Myocyte (in vitro differentiated cells): Measurements from ENCODE around the gene GPR61. TPM values are rescaled to one million over a fixed set of nuclear protein-coding genes. Genes with fewer than 3 reads are reported as not detected.

Experiments used
- DNase-seq: peaks from one replicate; pipeline ENCODE4 v3.0.0-alpha.2; 2012; ENCODE audit warnings: low read depth
- total RNA-seq: library from RNA; depleted of rRNA; stranded (reverse); fragments of >200 nt; gene quantifications from 2 replicates; pipeline ENCODE4 v1.2.3, GENCODE V29; 2014

The GPR61 gene
- total RNA-seq, 1 donor from 2014 or later = 0.13 TPM

DNA sequence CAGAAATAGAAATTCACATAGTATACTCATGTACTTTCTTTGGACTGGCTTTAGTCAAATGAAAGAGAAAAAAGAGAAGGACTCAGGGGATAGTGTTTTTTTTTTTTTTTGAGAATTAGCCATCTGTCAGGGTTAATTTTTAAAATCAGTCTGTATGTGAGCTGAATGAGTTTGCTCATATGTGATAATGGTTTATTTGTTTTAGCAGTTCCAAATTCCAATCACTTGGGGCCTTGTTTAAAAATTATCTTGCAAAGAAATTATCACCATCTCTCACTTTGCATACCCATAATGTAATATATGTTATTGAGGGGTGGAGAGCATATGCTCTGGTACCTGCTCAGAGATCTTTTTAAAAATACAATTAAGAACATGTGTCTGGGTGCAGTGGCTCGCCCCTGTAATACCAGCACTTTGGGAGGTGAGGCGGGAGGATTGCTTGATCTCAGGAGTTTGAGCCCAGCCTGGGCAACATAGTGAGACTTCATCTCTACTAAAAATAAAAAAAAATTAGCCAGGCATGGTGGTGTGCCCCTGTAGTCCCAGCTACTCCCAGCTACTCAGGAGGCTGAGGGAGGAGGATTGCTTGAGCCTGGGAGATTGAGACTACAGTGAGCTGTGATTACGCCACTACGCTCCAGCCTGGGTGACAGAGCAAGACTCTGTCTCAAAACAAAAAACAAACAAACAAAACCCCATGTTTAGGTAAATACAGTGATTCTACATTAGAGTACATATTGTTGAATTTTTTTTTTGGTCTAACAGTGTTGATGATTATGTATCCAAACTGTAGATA lies 28.4 kb downstream of the GPR61 start:
- no peak for DNase-seq

DNA sequence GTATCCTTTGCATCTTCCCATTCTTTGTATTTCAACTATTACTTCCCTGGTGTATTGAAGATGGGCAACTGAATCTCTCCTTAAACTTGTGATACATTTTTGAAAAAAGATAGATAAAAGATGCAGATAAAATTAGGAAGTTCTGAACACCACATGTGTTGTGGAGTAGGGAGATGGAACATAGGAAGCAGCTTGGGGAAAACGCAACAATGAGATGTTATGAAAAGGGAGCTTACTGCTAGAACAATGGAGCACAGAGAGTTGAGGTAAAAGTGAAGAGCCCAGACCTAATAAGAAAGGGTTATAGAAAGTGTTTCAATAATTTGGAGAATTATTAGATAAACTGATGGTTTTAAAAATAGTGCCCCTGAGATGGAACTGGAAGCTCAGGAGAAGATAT lies 29.7 kb downstream of the GPR61 start:
- no peak for DNase-seq

DNA sequence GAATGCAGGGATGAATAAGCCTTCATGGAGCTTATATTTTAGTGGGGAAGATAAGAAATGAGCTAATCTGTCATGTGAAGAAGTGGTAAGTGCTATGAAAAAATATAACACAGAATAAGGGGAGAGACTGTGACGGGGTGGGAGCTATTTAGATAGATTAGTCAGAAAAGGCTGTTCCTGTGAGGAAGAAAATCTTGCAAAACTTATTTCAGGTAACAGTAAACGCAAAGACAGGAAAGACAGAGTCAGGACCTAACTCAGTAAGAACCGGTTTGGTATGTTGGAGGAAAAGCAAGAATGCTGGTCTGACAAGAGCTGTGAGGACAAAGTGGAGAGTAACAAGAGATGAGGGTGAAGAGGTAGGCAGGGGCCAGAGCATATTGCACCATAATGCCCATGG lies 30.7 kb downstream of the GPR61 start:
- no peak for DNase-seq

DNA sequence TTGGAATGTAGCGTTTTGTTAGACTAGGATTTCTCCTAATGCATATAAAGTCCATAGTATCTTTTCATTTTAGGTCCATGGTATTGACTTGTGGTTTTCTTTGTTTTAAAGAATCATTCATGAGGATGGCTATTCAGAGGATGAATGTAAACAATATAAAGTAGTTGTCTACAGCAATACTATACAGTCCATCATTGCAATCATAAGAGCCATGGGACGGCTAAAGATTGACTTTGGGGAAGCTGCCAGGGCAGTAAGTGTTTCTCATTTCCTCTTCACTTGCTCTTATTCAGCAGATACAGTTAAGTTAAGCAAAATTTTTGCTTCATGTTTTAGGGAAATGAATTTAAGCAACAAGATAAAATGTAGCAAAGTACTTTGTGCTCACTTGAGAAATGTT lies 34.1 kb downstream of the GPR61 start:
- no peak for DNase-seq

DNA sequence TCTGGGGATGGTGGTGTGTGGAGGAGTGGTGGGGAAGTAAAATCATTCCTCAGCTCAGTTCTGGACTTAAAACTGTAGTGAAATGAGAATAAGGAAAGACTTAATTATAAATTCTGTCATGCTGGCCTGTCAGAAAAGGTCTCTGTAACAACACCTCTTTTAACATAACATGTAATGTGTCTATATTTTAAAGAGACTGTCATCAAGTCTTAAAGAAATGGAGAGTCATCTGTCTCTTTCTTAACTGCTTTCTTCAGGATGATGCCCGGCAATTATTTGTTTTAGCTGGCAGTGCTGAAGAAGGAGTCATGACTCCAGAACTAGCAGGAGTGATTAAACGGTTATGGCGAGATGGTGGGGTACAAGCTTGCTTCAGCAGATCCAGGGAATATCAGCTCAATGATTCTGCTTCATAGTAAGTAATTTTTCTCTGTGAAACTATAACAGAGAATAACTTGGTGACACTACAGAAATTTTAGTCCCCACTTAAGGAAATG lies 39.3 kb downstream of the GPR61 start:
- peak; percentile 45 for DNase-seq

DNA sequence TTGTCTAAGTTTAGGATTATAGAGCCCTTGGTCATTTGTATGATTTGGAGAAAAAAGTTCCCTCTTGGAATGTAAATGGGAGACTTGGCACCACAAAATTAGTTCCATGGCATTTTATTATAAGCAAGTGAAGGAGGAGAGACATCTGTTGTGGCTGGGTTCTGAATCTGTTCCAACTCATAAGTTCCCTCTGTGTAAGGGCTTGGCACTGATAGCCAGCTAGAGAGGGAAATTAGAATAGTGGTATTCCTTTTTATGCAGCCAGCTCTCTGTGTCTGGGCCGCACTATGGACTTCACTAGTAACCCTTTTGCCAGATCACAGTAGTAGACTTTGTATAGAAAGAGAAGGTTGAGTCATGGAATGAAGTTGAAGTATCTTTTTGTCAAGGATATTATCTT lies 39.8 kb downstream of the GPR61 start:
- DNase-seq = peak; percentile 86

DNA sequence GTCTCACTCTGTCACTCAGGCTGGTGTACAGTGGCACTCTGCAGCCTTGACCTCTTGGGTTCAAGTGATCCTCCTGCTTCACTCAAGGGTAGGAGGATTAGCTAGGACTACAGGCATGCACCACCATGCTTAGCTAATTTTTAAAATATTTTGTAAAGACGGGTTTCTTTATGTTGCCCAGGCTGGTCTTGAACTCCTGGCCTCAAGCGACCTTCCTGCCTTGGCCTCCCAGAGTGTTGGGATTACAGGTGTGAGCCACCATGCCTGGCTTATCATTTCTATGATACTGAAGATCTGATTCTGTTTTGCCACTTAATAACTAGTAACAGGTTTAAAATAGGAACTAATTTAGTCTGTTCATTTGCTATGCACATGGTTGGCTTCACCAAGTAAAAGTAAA lies 42.3 kb downstream of the GPR61 start:
- no peak for DNase-seq

DNA sequence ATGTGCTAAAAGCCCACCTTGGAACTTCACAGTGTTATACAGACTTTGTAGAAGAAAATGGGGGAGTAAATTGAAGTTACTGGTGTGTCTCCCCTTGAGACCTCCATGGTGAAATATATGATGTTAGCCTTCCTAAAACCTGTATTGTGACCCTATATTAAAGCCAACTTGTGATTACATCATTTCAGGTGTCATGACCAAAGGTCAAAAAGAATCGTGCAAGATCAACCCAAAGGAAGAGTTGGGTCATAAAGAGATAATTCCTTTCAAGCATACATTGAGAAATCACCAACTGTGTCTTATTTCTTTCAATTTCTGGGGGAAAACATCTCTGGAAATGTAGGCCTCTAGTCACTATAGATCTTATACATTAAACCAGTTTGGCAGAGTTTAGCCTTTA lies 45.1 kb downstream of the GPR61 start:
- DNase-seq = no peak

DNA sequence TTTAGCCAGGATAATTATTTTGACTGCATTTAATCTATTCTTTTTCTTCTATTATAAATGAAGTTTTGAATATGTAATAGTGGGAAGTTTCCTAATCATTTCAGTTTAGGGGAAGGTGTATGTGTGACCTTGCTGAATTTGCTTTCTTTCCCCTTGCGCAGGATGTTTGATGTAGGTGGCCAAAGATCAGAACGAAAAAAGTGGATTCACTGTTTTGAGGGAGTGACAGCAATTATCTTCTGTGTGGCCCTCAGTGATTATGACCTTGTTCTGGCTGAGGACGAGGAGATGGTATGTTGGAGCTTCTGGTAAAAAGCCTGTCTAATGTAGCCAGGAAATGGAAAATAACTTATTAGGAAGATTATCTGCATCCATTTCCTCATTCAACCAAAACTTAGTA lies 46.4 kb downstream of the GPR61 start:
- DNase-seq = no peak

DNA sequence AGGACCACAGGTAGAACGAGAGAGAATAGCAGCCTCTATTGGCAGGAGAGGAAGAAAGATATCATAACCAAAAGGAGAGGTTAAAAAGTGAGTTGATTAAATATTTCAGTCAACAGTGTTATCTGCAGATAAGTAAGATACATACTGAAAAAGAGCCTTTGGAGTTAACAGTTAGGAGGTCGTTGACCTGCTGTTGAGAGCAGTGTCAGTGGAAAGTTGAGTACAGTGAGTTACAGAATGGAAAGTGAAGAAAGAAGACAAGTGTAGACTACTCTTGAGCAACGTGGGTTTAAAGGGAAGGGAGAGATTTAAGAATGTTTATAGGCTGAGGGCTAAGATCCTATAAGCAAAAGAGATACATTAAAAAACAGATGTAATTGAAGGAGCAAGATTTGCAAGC lies 49.5 kb downstream of the GPR61 start:
- no peak for DNase-seq

DNA sequence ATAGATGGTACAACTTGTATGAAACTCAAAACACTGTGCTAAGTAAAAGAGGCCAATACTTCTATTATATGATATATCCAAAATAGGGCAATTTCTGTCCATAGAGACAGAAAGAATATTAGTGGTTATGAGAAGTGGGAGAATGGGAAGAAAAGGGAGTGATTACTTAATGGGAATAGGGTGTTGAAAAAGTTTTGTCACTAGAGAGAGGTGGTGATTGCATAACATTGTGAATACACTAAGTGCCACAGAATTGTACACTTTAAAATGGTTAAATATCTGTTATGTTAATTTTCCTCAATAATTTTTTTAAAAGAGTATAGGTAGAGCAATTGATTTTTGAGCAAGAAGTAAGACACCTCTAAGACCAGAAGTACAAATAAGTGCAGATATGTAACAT lies 50.0 kb downstream of the GPR61 start:
- DNase-seq = no peak

DNA sequence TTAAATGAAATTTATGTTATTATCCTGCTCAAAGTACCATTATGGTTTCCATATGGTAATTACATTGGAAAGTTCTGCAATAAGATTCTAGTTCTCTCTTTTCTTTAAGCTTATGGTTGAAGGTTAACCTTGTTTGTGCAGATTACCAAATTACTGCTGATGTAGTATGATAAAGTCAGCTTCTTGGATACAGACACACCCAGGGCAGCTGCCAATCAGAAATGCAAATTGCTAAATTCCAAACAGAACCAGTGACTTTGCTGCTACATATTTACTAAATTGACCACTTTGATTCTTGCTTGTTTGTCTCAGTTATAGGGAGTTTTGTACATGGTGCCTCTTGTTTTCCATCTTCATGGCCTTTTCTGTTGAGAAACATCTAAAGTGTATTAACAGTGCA lies 53.2 kb downstream of the GPR61 start:
- DNase-seq = no peak

DNA sequence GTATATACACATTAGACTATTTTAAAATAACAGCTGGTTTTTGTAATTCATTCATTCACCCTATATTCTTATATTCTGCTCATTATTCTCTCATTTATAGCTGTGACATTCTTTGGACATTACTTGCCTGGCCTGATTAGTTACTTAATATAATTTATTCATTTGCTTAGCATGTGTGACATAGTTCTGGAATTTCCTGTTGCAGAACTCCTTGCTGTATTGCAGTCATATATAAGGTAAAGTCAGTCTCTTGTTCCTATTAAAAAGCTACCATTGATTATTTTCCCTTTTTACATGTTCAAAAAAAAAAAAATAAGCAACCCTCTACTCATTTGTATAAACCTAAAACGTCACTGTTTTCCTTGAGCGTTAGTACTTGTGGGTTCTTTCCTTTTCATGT lies 55.9 kb downstream of the GPR61 start:
- DNase-seq = no peak

Other genes starting within 250 kb of the GPR61 start
- 1.1 TPM in 1 of 2 replicates, not detected in the other for gene MYBPHL, start 232.9 kb upstream of the GPR61 start, total RNA-seq
- gene SORT1, start 142.0 kb upstream of the GPR61 start, total RNA-seq = 61.8 and 69.7 TPM in 2 replicates
- 58.4 and 72.8 TPM in 2 replicates for gene PSMA5, start 113.4 kb upstream of the GPR61 start, total RNA-seq
- 14.7 and 15.8 TPM in 2 replicates for gene SYPL2, start 73.3 kb upstream of the GPR61 start, total RNA-seq
- gene ATXN7L2, start 56.0 kb upstream of the GPR61 start, total RNA-seq = 6.1 and 6.7 TPM in 2 replicates
- gene CYB561D1, start 45.8 kb upstream of the GPR61 start, total RNA-seq = 3.9 and 6.1 TPM in 2 replicates
- gene AMIGO1, start 30.1 kb upstream of the GPR61 start, total RNA-seq = 0.37 and 0.42 TPM in 2 replicates
- gene GNAI3, start 8.7 kb downstream of the GPR61 start, total RNA-seq = 6.0 and 6.6 TPM in 2 replicates
- gene GNAT2, start 79.7 kb downstream of the GPR61 start, total RNA-seq = 0.13 TPM in 1 of 2 replicates, not detected in the other
- 54.9 and 60.4 TPM in 2 replicates for gene AMPD2, start 80.0 kb downstream of the GPR61 start, total RNA-seq
- gene GSTM4, start 116.2 kb downstream of the GPR61 start, total RNA-seq = 5.5 and 5.8 TPM in 2 replicates
- 22.6 and 28.5 TPM in 2 replicates for gene GSTM2, start 128.2 kb downstream of the GPR61 start, total RNA-seq
- gene GSTM1, start 147.9 kb downstream of the GPR61 start, total RNA-seq = 0.48 and 0.83 TPM in 2 replicates
- gene GSTM5, start 172.4 kb downstream of the GPR61 start, total RNA-seq = not detected in 2 replicates
- 11.5 and 20.6 TPM in 2 replicates for gene GSTM3, start 201.2 kb downstream of the GPR61 start, total RNA-seq
- not detected in 2 replicates for gene EPS8L3, start 224.1 kb downstream of the GPR61 start, total RNA-seq